GM19324 (cell line): Measurements from ENCODE around the gene LITAFD.
"Not testable (repeated sequence)": the region's sequence is repeated elsewhere in the genome, so short reads cannot be mapped to it uniquely, and the experiment has no call there.

Experiments used
- ATAC-seq: cut with Tn5 transposase; IDR thresholded peaks from one replicate; pipeline ENCODE4 v1.9.1; 2021; ENCODE audit warnings: mild to moderate bottlenecking, moderate library complexity; ENCODE audit not compliant: unreplicated experiment, low FRiP score

The LITAFD gene

DNA sequence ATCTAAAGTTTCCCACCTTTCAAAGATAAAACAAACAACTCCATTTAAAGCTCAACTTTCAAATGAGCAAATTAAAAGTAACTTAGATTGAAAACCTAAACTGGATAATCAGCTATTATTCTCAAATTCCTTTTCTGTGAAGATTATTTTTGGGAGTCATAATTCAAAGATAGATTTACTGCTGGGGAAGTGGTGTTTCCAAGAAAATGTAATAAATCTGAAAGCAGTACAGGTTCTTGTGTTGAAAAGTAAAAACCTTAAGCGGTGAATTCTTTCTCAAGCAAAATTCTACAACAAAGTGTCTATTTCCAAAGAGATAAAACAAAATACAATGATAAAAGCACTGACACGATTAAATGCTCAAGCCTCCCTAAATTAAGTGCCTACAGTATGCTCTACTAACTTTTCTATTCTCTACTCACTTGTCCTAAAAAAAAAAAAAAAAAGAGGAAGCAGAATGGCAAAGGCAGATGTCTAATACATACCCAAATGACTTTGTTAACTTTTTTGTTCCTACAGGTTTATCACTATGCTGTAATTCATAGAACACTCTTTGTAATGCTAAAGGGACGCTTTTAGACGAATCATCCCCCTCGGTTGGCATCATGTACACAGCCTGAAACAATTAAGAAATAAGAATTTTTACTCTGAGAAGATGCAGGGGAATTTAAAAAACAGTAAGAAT is 34.5 kb downstream of the LITAFD start:
- no peak for ATAC-seq

DNA sequence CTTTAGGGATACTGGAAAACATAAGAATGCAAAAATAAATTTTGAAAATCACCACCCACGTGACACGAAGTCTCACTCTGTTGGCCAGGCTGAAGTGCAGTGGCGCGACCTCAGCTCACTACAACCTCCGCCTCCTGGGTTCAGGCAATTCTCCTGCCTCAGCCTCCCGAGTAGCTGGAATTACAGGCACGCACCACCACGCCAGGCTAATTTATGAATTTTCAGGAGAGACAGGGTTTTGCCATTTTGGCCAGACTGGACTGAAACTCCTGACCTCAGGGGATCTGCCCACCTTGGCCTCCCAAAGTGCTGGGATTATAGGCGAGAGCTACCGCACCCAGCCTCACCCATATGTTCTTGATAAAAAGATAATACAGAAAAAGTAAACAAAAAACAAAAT is 35.2 kb downstream of the LITAFD start:
- ATAC-seq, result not testable (repeated sequence)

DNA sequence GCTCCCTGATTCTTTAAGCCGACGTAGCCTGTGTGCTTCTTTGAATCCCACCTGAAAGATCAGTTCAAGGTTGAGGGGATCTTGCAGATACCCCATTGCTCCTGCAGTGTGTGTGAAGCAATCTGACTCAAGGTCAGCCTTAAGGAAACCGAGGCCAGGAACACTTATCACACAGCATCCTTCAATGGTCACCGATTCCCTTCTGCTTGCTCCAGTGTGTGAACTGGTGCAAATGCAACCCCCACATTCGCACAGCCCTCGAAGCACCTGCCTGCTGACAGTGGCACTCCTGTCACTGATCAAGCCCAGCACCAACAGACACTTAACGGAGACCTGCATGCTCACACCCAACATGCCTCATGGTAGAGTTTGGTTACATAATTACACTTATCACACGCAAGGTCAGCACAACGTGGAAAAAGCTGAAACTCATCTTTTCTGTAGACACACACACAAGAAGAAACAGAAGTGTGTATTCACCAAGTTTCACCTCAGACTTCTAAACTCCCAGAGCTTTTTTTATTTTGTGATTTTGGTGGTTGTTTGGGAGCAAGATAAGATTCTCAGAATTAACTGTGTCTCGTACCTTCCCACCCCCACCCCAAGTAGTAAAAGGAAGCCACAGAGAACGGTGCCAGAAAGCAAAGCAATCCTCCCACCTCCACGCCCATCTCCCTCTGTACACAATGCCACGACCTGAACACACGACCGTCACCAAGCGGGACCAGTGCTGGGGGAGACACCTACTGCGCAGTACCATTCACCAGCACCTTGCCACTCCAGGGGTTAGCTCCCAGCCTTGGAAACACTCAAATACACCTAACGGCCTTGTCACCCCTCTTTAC is 37.2 kb downstream of the LITAFD start:
- no peak for ATAC-seq

DNA sequence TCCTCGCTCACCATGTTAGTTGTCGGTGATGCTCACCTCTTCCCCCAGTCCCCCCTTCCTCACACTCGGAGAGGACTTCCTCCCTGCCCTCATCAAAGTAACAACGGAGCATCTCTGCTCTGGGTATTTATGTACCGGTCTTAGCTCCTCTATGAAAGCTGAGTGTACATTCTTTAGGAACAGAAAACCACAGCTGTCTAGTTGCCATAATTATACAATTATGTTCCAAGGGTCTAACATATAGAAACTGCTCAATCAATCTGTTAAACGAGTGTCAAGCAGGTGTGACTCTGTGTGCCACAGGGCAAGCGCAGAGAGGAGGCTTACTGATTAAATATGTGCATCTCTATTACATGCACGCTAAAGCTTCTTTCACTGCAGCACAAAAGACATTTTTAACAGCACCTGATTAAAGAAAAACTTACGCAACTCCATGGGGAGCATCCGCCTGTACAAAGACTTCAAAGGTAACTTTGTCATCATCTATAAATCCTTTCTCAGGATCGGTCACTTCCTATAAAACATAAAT is 37.8 kb downstream of the LITAFD start:
- no peak for ATAC-seq

DNA sequence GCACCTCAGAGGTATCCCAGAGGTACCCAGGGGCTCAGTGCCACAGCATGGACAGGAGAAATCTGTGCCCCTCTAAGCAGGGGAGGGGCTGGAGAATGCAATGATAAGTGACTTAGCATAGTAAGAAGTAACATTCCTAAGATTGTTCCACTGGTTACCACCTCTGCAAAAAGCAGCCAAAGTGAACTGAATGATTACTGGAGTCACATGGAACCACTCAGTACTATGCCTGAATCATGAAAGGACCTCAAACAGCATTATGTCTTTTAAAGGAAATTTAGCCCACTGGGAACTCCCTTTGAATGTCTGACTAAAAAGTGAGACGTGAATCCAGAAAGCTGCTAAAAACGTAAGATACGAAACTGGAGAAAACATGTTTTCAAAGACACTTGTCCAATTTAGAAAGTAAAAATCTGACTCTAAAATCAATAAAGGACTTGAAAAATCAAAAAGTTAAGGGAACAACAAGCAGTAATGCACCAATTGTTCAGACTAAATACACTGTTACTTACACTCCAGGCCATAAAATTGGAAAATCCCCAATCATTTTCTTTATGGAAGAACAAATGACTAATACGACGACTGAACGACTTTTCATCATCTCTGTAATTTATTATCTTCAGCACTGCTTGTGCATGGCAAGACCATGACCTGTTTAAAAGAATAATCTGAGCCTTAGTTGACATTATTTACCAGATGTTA is 38.6 kb downstream of the LITAFD start:
- no peak for ATAC-seq

DNA sequence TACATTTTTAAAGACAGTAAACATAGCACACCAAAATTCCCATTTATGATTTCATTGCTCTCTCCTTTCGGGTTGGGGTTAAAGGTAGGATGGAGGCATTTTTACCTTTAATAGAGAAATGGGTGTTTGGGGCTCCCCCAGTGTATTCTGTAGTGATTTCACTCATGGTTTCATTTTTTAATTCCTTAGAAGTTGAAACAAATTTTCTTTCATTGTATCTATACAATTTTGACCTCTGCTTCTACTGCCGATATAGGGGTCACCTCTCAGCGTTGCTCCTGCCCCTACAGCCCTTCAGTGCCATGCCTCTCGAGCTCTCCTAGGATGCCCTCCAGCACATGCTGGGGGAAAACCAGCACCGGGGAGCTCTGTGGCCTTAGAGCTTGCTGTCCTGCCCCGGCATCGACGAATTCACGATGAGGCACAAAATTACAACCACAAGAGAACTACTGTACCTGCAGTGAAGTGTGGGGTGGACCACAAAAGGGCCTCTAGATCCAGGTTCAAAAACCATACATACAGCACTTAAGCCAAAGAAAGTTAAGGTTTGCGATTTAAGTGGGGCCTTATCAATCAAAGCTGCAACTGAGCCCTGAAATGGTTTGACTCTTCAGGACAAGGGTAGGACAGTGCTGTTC is 39.3 kb downstream of the LITAFD start:
- no peak for ATAC-seq

- no peak for ATAC-seq
These were observed 41.0 kb downstream of the LITAFD start for GRCh38 chr16:8923199-8923598.

DNA sequence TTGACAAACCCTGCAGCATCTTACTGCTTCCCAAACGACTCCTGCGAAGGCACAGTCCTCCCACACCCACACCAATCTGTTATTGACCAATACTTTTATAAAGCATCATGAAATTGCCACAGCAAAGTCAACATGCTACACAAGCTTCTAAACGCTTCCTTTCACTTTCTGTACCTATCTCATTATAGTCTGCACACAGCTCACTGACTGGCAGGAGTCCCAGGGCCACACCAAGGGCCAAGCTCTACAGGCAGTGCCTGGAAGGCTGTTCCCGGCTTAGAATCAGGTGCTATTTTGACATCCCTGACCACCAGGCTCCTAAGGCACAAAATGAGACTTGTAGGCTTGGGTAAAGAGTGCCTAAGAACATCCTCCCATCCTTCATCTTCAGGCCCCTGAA is 42.1 kb downstream of the LITAFD start:
- ATAC-seq, result no peak

DNA sequence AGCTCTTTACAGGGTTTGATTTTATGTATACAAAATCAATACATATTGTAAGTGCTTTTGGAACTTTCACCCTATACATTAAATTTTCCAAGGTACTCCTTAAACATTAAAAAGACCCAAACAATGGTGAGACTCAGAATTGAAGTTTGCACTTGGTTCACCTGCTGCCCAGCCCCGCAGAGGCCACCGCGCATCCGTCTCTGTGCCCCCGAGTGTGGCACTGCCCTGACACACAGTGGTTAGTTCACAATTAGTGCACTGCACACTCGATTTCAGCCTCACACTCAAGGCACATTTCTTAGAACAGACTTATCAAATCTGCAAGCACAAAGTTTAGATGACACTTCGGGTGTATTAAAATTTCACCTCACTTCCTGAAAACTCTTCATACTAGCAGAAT is 43.3 kb downstream of the LITAFD start:
- no peak for ATAC-seq

DNA sequence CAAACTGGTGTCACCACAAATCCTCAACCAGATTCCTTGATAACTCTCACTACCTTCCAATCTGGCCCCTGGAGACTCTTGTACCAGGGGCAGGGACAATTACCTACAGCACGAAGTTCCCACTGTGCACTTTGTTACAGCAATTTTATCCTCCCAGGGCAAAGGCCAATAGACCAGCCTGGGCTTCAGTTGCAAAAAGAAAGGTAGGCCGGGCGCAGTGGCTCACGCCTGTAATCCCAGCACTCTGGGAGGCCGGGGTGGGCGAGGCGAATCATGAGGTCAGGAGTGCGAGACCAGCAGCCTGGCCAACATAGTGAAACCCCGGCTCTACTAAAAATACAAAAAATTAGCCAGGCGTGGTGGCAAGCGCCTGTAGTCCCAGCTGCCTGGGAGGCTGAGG is 44.7 kb downstream of the LITAFD start:
- no peak for ATAC-seq

GRCh38 chr16:8928467-8928957 is 46.4 kb downstream of the LITAFD start:
- no peak for ATAC-seq

- no peak for ATAC-seq
These were observed 47.1 kb downstream of the LITAFD start for GRCh38 chr16:8929086-8929748.

DNA sequence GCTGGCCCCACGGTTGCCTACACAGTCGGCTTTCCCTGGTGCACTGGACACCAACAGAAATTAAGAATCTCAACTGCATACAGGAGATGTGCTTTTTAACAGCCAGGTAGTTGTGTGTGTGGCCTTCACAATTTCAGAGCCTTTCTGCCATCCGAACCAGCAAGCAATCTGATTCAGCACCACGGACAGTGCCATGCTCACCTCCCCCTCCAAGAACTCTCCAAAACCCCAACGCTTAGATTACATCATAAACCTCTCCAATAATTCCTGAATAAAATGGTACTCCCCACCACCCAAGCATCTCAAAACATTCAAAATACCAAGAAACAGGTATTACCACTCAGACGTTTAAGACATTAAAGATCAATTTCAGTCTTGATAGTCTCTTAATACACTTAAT is 49.7 kb downstream of the LITAFD start:
- ATAC-seq, result no peak

DNA sequence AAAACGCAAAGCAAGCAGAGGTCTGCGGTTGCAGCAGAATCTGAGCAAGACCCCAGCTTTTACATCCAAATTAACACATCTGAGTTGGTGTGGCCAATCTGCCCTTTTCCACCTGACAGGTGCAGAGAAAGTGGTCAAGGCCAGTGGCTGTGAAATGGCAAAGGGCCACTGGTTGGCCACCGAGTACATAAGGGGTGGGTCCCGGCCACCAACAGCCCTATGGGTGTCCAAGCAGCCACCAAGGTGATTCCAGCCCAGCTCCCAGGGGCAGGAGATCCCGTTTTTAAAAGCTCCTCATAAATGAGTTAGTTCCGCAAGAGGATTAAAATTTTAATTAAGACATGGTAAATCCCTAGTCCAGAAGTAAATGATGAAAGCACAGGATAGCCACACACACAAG is 52.5 kb downstream of the LITAFD start:
- ATAC-seq, result no peak
